RPMI7951 (cell line): ENCODE results near the gene BICRAL. TPM values are rescaled to one million over a fixed set of nuclear protein-coding genes. Genes with fewer than 3 reads are reported as not detected.
A peak's percentile ranks its signal among the peaks of the same experiment; 100 is the strongest.
"Not testable (repeated sequence)": the region's sequence is repeated elsewhere in the genome, so short reads cannot be mapped to it uniquely, and the experiment has no call there.

Experiments used
- DNase-seq: peaks from one replicate; pipeline ENCODE4 v3.0.0-alpha.2; 2012; ENCODE audit warnings: low read depth
- total RNA-seq: library from RNA; depleted of rRNA; stranded (reverse); fragments of >200 nt; shearing (Covaris generic); gene quantifications from 2 replicates; pipeline ENCODE4 v1.2.3, GENCODE V29; 2014

The BICRAL gene
- total RNA-seq, 1 experiment from 2014 or later: 4.4 TPM

DNA sequence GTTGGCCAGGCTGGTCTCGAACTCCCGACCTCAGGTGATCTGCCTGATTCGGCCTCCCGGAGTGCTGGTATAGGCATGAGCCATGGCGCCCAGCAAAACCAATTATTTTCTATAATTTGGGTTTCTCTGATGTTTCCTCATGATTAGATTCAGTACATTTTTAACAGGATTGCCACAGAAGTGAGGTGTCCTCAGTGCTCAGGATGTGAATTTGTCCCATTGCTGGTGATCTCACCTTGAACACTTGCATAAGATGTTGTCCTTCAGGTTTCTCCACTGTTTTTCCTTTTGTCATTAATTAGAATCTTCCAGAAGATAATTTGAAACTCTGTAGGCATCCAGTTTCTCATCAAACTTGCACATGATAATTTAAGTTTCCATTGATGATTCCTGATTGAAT lies 52.2 kb downstream of the BICRAL start:
- no peak for DNase-seq

GRCh38 chr6:42841844-42842584 lies 60.2 kb downstream of the BICRAL start:
- no peak for DNase-seq

GRCh38 chr6:42845327-42845694 lies 63.5 kb downstream of the BICRAL start:
- DNase-seq: no peak

- no peak for DNase-seq
Observed at GRCh38 chr6:42846505-42846904, 64.7 kb downstream of the BICRAL start.

DNA sequence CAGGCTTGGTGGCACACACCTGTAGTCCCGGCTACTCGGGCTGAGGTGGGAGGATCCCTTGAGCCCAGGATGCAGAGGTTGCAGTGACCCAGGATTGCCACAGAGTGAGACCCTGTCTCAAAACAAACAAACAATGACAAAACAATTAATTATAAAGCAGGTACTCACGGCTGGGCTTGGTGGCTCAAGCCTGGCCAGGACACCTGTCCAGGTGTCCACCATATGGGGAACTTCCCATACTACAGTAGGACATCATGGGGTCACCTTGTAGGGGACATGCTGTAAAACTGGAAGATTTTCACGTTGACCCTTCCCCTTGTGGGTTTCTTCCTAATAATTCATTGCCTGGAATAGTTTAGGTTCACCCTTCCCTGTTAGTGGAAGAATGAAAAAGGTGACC lies 66.8 kb downstream of the BICRAL start:
- DNase-seq: no peak

GRCh38 chr6:42851599-42851998 lies 69.7 kb downstream of the BICRAL start:
- no peak for DNase-seq

DNA sequence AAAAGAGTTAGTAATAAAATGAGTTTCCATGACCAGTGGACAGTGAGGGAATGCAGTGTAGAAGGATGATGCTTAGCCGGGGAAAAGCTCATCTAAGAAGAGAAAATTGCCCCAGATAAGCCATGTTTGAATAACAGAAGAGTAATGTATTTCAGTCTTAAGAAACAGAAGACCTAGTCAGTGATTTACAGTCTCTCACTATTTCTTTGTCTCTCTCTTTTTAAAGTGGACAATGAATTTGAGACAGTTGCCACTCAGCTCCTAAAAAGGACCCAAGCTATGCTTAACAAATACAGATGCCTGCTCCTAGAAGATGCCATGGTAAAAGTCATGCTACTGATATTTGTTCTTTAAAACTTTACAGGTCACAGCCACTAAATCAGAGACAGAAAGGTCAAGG lies 78.2 kb downstream of the BICRAL start:
- no peak for DNase-seq

GRCh38 chr6:42860481-42860880 lies 78.6 kb downstream of the BICRAL start:
- no peak for DNase-seq

GRCh38 chr6:42864602-42865001 lies 82.8 kb downstream of the BICRAL start:
- DNase-seq: no peak

DNA sequence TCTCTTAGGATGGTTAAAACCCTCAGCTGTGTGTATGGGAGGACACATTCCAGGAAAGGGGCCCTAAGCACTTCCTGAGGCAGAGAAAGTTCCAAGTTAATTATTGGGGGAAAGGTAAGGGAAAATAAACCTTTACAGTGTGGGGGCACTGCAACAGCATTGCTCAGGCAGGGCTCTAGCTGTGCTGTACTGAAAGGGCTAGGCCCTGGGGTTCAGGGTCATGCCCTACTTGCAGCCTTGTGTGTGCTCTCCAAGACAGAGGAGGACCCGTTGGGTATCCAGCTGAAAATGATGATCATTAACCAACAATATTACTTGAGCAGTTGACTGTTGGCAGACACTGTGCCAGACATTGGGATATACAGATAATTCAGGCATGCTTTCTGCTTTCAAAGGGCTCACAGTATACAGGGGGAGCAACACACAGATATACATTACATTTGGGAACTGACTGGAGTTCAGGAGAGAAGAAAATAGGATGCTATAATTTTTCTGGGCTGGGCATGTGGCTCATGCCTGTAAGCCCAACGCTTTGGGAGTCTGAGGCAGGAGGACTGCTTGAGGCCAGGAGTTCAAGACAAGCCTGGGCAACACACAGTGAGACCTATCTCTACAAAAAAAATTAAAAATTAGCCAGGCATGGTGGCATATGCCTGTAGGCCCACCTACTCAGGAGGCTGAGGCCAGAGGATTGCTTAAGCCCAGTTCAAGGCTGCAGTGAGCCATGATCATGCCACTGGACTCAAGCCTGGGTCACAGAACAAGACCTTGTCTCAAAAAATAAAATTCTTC lies 88.5 kb downstream of the BICRAL start:
- no peak for DNase-seq

GRCh38 chr6:42871711-42872110 lies 89.9 kb downstream of the BICRAL start:
- DNase-seq: no peak

DNA sequence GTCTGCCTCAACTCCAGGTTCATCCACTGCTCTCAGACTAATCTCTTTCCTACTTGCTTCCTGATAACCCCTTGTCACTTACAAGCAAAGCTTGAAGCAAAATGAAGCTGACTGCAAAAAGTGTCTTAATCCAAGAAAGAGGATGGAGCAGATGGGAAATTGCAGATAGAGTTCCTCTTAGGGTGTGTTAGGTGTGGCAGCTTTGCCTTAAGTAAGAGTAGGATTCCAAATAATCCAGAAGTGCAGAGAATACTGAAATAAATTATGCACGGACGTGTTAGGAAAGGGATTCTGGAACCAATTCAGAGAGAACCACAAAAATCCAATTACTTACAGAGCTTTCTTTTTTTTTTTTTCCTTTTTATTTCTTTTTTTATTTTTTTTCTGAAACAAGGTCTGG lies 91.5 kb downstream of the BICRAL start:
- no peak for DNase-seq

DNA sequence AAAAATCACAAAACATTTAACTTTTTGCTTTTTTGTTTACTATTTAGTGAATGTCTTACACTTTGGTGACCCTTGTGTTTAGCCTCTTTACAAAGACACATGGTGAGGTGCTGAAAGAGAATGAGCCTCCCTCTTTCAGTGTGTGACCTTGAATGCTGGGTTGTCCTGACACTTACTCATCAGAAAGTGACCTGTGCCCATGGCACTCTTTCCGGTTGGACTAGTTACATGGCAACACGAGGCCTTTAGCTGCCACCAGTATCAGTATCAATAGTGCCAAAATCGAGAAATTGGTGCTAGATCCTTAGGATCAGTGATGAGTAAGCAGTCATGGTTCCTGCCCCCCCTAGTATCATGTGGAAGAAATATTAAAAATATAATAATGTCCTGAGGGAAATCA lies 95.8 kb downstream of the BICRAL start:
- no peak for DNase-seq

- DNase-seq: peak; percentile 90
Observed at GRCh38 chr6:42879372-42880239, 97.8 kb downstream of the BICRAL start, which contains the start of gene RPL7L1. Gene RPL7L1, plus strand, starts transcription at chr6:42879616. Its CDS starts 295 bp downstream, at chr6:42879911.

GRCh38 chr6:42880240-42880817 lies 98.5 kb downstream of the BICRAL start:
- not testable (repeated sequence) for DNase-seq

DNA sequence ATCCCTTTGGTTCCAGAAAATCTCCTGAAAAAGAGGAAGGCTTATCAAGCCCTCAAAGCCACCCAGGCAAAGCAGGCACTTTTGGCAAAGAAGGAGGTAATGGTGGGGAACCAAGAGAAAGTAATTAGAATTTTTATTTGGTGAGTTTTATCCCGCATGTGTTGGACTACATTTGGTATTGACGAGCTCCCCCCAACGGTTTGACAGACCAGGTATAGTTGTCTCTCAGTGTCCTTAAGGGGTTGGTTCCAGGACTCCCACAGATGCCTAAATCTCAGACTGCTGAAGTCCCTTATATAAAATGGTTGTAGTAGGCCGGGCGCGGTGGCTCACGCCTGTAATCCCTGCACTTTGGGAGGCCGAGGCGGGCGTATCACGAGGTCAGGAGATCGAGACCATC lies 99.0 kb downstream of the BICRAL start:
- DNase-seq: not testable (repeated sequence)

GRCh38 chr6:42885702-42886101 lies 103.8 kb downstream of the BICRAL start:
- no peak for DNase-seq

- DNase-seq: not testable (repeated sequence)
Observed at GRCh38 chr6:42888201-42888600, 106.3 kb downstream of the BICRAL start.

DNA sequence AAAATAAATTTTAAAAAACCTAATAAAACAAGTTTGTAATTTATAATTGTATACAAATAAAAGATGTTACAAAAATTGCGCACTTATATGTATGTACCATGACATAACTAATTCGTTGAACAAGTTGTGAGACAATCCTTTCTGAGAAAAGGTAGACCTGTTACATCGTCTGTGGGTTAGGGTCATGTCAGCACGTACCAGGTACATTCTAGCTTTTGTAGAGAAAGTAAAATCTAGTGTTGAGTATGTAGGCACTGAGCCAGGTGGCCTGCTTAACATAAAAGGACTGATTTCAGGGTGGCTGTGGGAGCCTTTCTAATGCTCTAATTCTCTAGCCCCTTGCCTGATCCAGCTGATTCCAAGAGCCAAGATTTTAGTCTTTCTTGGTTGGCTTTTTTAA lies 108.0 kb downstream of the BICRAL start:
- peak; percentile 7 for DNase-seq

- peak; percentile 98 for DNase-seq
Observed at GRCh38 chr6:42890311-42891198, 108.7 kb downstream of the BICRAL start.
